SK-N-SH treated with all-trans-retinoic acid at 6 μM for 48 hours (cell line): ENCODE results near the gene HHATL.

Source experiments
- ATAC-seq: fragments of 200-7000 bp; cut with Tn5 transposase; 3 replicates; pipeline ENCODE4 v1.9.1; 2020; ENCODE audit warnings: mild to moderate bottlenecking, moderate library complexity
- ARNTL ChIP-seq: fragments of 450-650 bp; formaldehyde crosslinking; IDR thresholded peaks from 2 replicates; pipeline ENCODE4 v1.5.0; 2020; ENCODE audit warnings: low read depth, mild to moderate bottlenecking, moderate library complexity, borderline replicate concordance
- BACH2 ChIP-seq: fragments of 250-450 bp; sonication (Bioruptor Pico); IDR thresholded peaks from 2 replicates; pipeline ENCODE4 v1.9.0; 2021; ENCODE audit warnings: mild to moderate bottlenecking, borderline replicate concordance
- CREB5 ChIP-seq: fragments of 250-450 bp; sonication (Bioruptor Pico); IDR thresholded peaks from 2 replicates; pipeline ENCODE4 v1.5.1; 2020; ENCODE audit warnings: low read depth, mild to moderate bottlenecking, moderate library complexity
- CSDC2 ChIP-seq: fragments of 250-450 bp; sonication (Bioruptor Pico); IDR thresholded peaks from 2 replicates; pipeline ENCODE4 v1.5.0; 2020; ENCODE audit warnings: mild to moderate bottlenecking, moderate library complexity
- CSRNP3 ChIP-seq: fragments of 250-450 bp; sonication (Bioruptor Pico); IDR thresholded peaks from 2 replicates; pipeline ENCODE4 v1.5.1; 2021; ENCODE audit warnings: mild to moderate bottlenecking, moderate library complexity
- ESRRG ChIP-seq: fragments of 250-450 bp; sonication (Bioruptor Pico); IDR thresholded peaks from 2 replicates; pipeline ENCODE4 v1.6.1; 2021; ENCODE audit warnings: mild to moderate bottlenecking
- GLIS3 ChIP-seq: fragments of 250-450 bp; sonication (Bioruptor Pico); IDR thresholded peaks from 2 replicates; pipeline ENCODE4 v1.5.0; 2020; ENCODE audit warnings: mild to moderate bottlenecking, moderate library complexity
- ISL1 ChIP-seq: fragments of 250-450 bp; sonication (Bioruptor Pico); IDR thresholded peaks from 2 replicates; pipeline ENCODE4 v2.1.2; 2022; ENCODE audit warnings: mild to moderate bottlenecking, moderate library complexity
- OSR1 ChIP-seq: fragments of 250-450 bp; sonication (Bioruptor Pico); IDR thresholded peaks from 2 replicates; pipeline ENCODE4 v1.8.0; 2022; ENCODE audit warnings: moderate library complexity, mild to moderate bottlenecking, inconsistent platforms
- POU6F1 ChIP-seq: fragments of 250-450 bp; sonication (Bioruptor Pico); IDR thresholded peaks from 2 replicates; pipeline ENCODE4 v1.8.0; 2021; ENCODE audit warnings: low read depth, mild to moderate bottlenecking, moderate library complexity, borderline replicate concordance
- PPARA ChIP-seq: fragments of 250-450 bp; sonication (Bioruptor Pico); IDR thresholded peaks from 2 replicates; pipeline ENCODE4 v1.5.0; 2020; ENCODE audit warnings: mild to moderate bottlenecking, borderline replicate concordance
- RARB ChIP-seq: fragments of 250-450 bp; sonication (Bioruptor Pico); IDR thresholded peaks from 2 replicates; pipeline ENCODE4 v1.8.0; 2021; ENCODE audit warnings: mild to moderate bottlenecking, moderate library complexity
- SNAI2 ChIP-seq: fragments of 250-450 bp; sonication (Bioruptor Pico); IDR thresholded peaks from 2 replicates; pipeline ENCODE4 v1.5.0; 2020; ENCODE audit warnings: mild to moderate bottlenecking, moderate library complexity
- TCF4 ChIP-seq: fragments of 250-450 bp; sonication (Bioruptor Pico); IDR thresholded peaks from 2 replicates; pipeline ENCODE4 v1.8.0; 2021; ENCODE audit warnings: mild to moderate bottlenecking, moderate library complexity, borderline replicate concordance
- TOX ChIP-seq: fragments of 250-450 bp; sonication (Bioruptor Pico); IDR thresholded peaks from 2 replicates; pipeline ENCODE4 v1.8.0; 2021; ENCODE audit warnings: mild to moderate bottlenecking, moderate library complexity, borderline replicate concordance
- ZC3H10 ChIP-seq: fragments of 250-450 bp; sonication (Bioruptor Pico); IDR thresholded peaks from 2 replicates; pipeline ENCODE4 v1.5.1; 2021; ENCODE audit warnings: mild to moderate bottlenecking, moderate library complexity
- ZFP3 ChIP-seq: fragments of 250-450 bp; sonication (Bioruptor Pico); IDR thresholded peaks from 2 replicates; pipeline ENCODE4 v1.5.0; 2020; ENCODE audit warnings: mild to moderate bottlenecking, moderate library complexity
- ZFP30 ChIP-seq: fragments of 450-650 bp; formaldehyde crosslinking; IDR thresholded peaks from 2 replicates; pipeline ENCODE4 v1.5.0; 2022; ENCODE audit warnings: mild to moderate bottlenecking, moderate library complexity
- ZNF70 ChIP-seq: fragments of 450-650 bp; formaldehyde crosslinking; IDR thresholded peaks from 2 replicates; pipeline ENCODE4 v1.5.0; 2020; ENCODE audit warnings: mild to moderate bottlenecking, moderate library complexity
- ZNF8 ChIP-seq: fragments of 450-650 bp; formaldehyde crosslinking; IDR thresholded peaks from 2 replicates; pipeline ENCODE4 v1.5.0; 2020; ENCODE audit warnings: mild to moderate bottlenecking, moderate library complexity
- TF ChIP-seq, protein P1 (sequence below): fragments of 250-450 bp; sonication (Bioruptor Pico); IDR thresholded peaks from 2 replicates; pipeline ENCODE4 v1.8.0; 2020; ENCODE audit warnings: mild to moderate bottlenecking, moderate library complexity, borderline replicate concordance

The HHATL gene

GRCh38 chr3:42670051-42670576, 32.5 kb downstream of the HHATL start:
- no peak for ATAC-seq
- TF ChIP-seq ZFP3 (no peak), RARB (CRISPR knock-in tag) (no peak), BACH2 (CRISPR knock-in tag) (no peak), CREB5 (no peak), TCF4 (CRISPR knock-in tag) (no peak), ZNF8 (CRISPR knock-in tag) (no peak)
- TF ChIP-seq, protein P1, sequence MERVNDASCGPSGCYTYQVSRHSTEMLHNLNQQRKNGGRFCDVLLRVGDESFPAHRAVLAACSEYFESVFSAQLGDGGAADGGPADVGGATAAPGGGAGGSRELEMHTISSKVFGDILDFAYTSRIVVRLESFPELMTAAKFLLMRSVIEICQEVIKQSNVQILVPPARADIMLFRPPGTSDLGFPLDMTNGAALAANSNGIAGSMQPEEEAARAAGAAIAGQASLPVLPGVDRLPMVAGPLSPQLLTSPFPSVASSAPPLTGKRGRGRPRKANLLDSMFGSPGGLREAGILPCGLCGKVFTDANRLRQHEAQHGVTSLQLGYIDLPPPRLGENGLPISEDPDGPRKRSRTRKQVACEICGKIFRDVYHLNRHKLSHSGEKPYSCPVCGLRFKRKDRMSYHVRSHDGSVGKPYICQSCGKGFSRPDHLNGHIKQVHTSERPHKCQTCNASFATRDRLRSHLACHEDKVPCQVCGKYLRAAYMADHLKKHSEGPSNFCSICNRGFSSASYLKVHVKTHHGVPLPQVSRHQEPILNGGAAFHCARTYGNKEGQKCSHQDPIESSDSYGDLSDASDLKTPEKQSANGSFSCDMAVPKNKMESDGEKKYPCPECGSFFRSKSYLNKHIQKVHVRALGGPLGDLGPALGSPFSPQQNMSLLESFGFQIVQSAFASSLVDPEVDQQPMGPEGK (CRISPR knock-in tag) = no peak

- no peak for TF ChIP-seq CREB5
- no peak for ATAC-seq
These were observed 33.8 kb downstream of the HHATL start for GRCh38 chr3:42668793-42669217.

- TF ChIP-seq ZFP30 (CRISPR knock-in tag) (no peak), ZC3H10 (CRISPR knock-in tag) (no peak), GLIS3 (CRISPR knock-in tag) (no peak), CSDC2 (CRISPR knock-in tag) (no peak), ISL1 (CRISPR knock-in tag) (no peak), CSRNP3 (CRISPR knock-in tag) (no peak), POU6F1 (CRISPR knock-in tag) (no peak), OSR1 (no peak), BACH2 (CRISPR knock-in tag) (no peak), SNAI2 (CRISPR knock-in tag) (no peak), RARB (CRISPR knock-in tag) (no peak), ARNTL (no peak), ESRRG (CRISPR knock-in tag) (no peak), TOX (CRISPR knock-in tag) (no peak), CREB5 (no peak), ZNF70 (CRISPR knock-in tag) (no peak), ZNF8 (CRISPR knock-in tag) (no peak), PPARA (no peak)
- TF ChIP-seq, protein P1 (CRISPR knock-in tag) = no peak
- ATAC-seq = no peak
These were observed 34.2 kb downstream of the HHATL start for GRCh38 chr3:42668413-42668760.
